Measurements from ENCODE around the gene SNAP91. TPM values are rescaled to one million over a fixed set of nuclear protein-coding genes. Genes with fewer than 3 reads are reported as not detected.
A peak's percentile ranks its signal among the peaks of the same experiment; 100 is the strongest.

SNAP91 gene
- total and polyA plus RNA-seq, 10 donors = 0.17 to 2.9 (median 1.5) TPM

- TF ChIP-seq CTCF (IDR thresholded peaks at IDR 0.05 in 8 of 11, conservative IDR thresholded peaks at IDR 0.05 in 3 of 11) (no peak), POLR2A (IDR thresholded peaks at IDR 0.05) (no peak)
- H3K4me1 ChIP-seq = peaks cover 0 to 19% (median 11%) of the 10 kb centered on the region in 6 donors
- no peak overlapping the region for H3K27ac ChIP-seq
- H3K36me3 ChIP-seq = no peaks in the 10 kb centered on the region
- H3K27me3 ChIP-seq (replicated peaks in 1 of 7) = peaks cover 0 to 63% (median 30%) of the 10 kb centered on the region in 7 donors
- intact Hi-C loops (cut with DNase I; ENCODE audit: low total_unique reads) = no loop called here
- no peak for DNase-seq
- peak overlapping the region in 7 of 8 donors; percentile 21 to 61 (median 37) for H3K4me3 ChIP-seq
- WGBS, 5 donors = 0 to 3% (median 2%) methylated on average over 10 to 52 of the region's 52 CpGs
- H3K9me3 ChIP-seq = peaks cover 0 to 31% (median 20%) of the 10 kb centered on the region in 8 donors
Observed at GRCh38 chr6:83708546-83708969, 343 bp downstream of the SNAP91 start.

DNA sequence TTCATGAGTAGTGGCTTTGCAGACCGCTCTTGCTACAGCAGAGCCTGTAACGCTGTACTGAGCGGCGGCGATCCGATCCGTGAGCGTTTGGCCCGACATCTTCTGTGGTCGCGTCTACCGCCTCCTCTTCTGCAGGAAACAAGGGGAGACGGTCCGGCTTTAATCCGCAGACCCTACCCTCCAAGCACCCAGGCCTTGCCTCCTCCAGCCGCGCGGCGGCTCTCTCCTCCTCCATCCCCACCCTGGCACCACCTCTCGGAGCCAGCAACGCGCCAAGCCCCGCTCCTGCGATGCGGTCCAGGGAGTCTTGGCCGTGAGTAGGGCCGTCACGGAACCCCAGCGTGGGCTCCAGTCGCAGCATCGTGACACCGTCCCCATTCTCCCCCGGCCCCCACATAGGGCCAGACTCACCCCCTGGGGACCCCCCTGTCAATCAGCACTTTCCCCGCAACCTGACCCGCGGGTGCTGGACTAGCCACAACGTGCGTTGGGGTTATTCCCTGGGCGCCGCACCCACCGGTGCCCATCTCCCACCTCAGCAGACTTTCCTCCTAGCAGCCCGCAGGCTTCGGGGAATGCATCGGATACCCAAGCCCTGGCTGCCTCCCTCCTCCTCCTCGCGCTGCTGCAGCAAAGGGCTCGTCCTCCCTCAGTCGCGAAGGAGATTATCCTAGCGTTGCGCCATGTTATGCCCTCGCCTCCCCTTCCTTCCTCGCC, 914 bp downstream of the SNAP91 start:
- peaks cover 0 to 31% (median 20%) of the 10 kb centered on the region in 8 donors for H3K9me3 ChIP-seq

DNA sequence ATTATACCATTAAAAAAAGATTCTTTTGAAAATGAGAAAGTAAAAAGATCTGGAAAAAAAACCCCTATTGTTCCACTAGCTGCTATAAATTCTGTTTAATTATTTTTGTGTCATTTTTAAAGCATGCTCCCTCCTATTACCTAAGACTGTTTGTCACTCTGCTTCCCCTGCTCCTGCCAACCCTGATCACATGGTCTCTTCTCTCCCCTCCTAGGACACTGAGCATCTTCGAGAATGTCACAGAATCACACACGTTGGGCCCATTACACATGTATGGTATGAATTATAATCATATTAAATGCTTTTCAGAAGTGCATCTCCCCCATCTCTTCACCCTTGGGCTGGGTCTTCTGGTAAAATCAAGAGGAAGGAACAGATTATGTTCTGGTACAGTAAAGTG, 6.2 kb downstream of the SNAP91 start:
- H3K4me3 ChIP-seq = no peak overlapping the region

More for the DNA sequence above, 914 bp downstream of the SNAP91 start:
- H3K27ac ChIP-seq = no peak overlapping the region
- H3K36me3 ChIP-seq = no peaks in the 10 kb centered on the region
- H3K4me1 ChIP-seq = peaks cover 0 to 19% (median 11%) of the 10 kb centered on the region in 6 donors
- intact Hi-C loops (cut with DNase I; ENCODE audit: low total_unique reads) = no loop called here
- no peak for DNase-seq
- H3K27me3 ChIP-seq (replicated peaks in 1 of 7) = peaks cover 0 to 63% (median 30%) of the 10 kb centered on the region in 7 donors
- H3K4me3 ChIP-seq = peak overlapping the region in 7 of 8 donors; percentile 21 to 61 (median 37)
- WGBS, 5 donors = 2 to 6% (median 4%) methylated on average over 18 to 53 of the region's 53 CpGs
- no peak for TF ChIP-seq CTCF (IDR thresholded peaks at IDR 0.05 in 8 of 11, conservative IDR thresholded peaks at IDR 0.05 in 3 of 11)
- TF ChIP-seq POLR2A (IDR thresholded peaks at IDR 0.05) = no peak
- no peak for TF ChIP-seq POLR2AphosphoS5 (IDR thresholded peaks at IDR 0.05)

DNA sequence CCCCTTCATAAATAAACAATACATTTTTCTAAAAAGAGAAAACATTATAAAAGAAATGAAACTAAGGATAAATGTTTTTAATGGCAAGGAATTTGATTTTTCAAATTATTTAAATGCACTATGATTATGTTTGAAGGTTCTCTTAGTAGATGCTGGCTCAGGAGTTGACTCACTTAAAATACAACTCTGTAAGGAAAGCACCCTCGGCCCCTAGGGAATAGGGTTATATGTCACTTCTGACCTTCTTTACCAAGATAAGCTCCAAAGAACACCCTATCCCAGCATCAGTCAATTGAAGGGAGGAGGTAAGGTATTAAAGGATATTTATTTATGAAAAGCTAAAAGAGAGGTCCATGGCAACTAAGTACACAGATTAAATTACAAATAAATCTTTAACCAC, 6.8 kb downstream of the SNAP91 start:
- DNase-seq = no peak
- Histone ChIP-seq H3K27ac (no peak overlapping the region), H3K27me3 (replicated peaks in 1 of 7) (peaks cover 0 to 29% (median 6%) of the 10 kb centered on the region in 7 donors), H3K4me3 (no peak overlapping the region), H3K9me3 (no peaks in the 10 kb centered on the region), H3K36me3 (no peaks in the 10 kb centered on the region), H3K4me1 (no peaks in the 10 kb centered on the region)
- TF ChIP-seq POLR2A (IDR thresholded peaks at IDR 0.05) (no peak), POLR2AphosphoS5 (IDR thresholded peaks at IDR 0.05) (no peak), CTCF (IDR thresholded peaks at IDR 0.05 in 8 of 11, conservative IDR thresholded peaks at IDR 0.05 in 3 of 11) (no peak)
- intact Hi-C loops (cut with DNase I; ENCODE audit: low total_unique reads) = no loop called here
- 57 to 73% (median 66%) methylated on average over 1 of the region's 1 CpG for WGBS, 5 donors

More for the DNA sequence above, 6.2 kb downstream of the SNAP91 start:
- Histone ChIP-seq H3K27ac (no peak overlapping the region), H3K4me1 (peaks cover 0 to 2% (median 0%) of the 10 kb centered on the region in 6 donors), H3K27me3 (replicated peaks in 1 of 7) (peaks cover 0 to 35% (median 8%) of the 10 kb centered on the region in 7 donors), H3K9me3 (no peaks in the 10 kb centered on the region), H3K36me3 (no peaks in the 10 kb centered on the region)
- intact Hi-C loops (cut with DNase I; ENCODE audit: low total_unique reads) = no loop called here
- WGBS, 5 donors = 44 to 72% (median 59%) methylated on average over 2 of the region's 2 CpGs
- no peak for TF ChIP-seq POLR2AphosphoS5 (IDR thresholded peaks at IDR 0.05)
- no peak for DNase-seq

Measured in spleen (tissue), 11 donors.